PFSK-1 (cell line): Measurements from ENCODE around the gene GSAP.

Source experiments
- FOXP2 ChIP-seq: optimal IDR thresholded peaks from 2 replicates; pipeline ENCODE3; 2011; ENCODE audit warnings: borderline replicate concordance, control low read depth, inconsistent platforms; ENCODE audit not compliant: insufficient read depth; ENCODE audit errors: extremely low read length, extremely low read depth
- POLR2AphosphoS5 ChIP-seq: IDR thresholded peaks from 2 replicates; pipeline ENCODE4 v1.6.1; 2012; ENCODE audit warnings: low read depth, mild to moderate bottlenecking, control low read depth, low read length, moderate library complexity
- REST ChIP-seq, 2 experiments: IDR thresholded peaks; 2 replicates each; pipeline versions ENCODE4 v1.6.1 to v1.8.0; 2011 to 2012; ENCODE audit warnings: low read depth in 2 of 2, low read length in 2 of 2, control low read depth in 1 of 2, inconsistent platforms in 1 of 2, mild to moderate bottlenecking in 1 of 2, moderate library complexity in 1 of 2; ENCODE audit not compliant: insufficient read depth in 1 of 2
- SIN3A ChIP-seq: IDR thresholded peaks from 2 replicates; pipeline ENCODE4 v1.6.1; 2012; ENCODE audit warnings: mild to moderate bottlenecking, low read length, moderate library complexity, borderline replicate concordance; ENCODE audit not compliant: insufficient read depth
- TAF1 ChIP-seq: IDR thresholded peaks from 2 replicates; pipeline ENCODE4 v1.6.1; 2012; ENCODE audit warnings: low read length, control low read depth, borderline replicate concordance; ENCODE audit not compliant: insufficient read depth

The GSAP gene

GRCh38 chr7:77413128-77413527, 3.0 kb downstream of the GSAP start:
- TF ChIP-seq FOXP2: no peak
- no peak for TF ChIP-seq SIN3A
- TF ChIP-seq POLR2AphosphoS5: no peak
- no peak for TF ChIP-seq TAF1
- TF ChIP-seq REST (IDR thresholded peaks at IDR 0.05; ENCODE audit: insufficient read depth in 1 of 2, low read depth in 2 of 2, low read length in 2 of 2): no peak

- TF ChIP-seq SIN3A (no peak), POLR2AphosphoS5 (no peak), REST (IDR thresholded peaks at IDR 0.05; ENCODE audit: insufficient read depth in 1 of 2, low read depth in 2 of 2, low read length in 2 of 2) (no peak), FOXP2 (no peak), TAF1 (no peak)
These were observed 6.2 kb downstream of the GSAP start for GRCh38 chr7:77409739-77410547.

- TF ChIP-seq POLR2AphosphoS5 (no peak), SIN3A (no peak), FOXP2 (no peak), TAF1 (no peak), REST (IDR thresholded peaks at IDR 0.05; ENCODE audit: insufficient read depth in 1 of 2, low read depth in 2 of 2, low read length in 2 of 2) (no peak)
These were observed 7.0 kb downstream of the GSAP start for GRCh38 chr7:77409005-77409738.

- TF ChIP-seq POLR2AphosphoS5: no peak
- TF ChIP-seq FOXP2: no peak
- TF ChIP-seq REST (IDR thresholded peaks at IDR 0.05; ENCODE audit: insufficient read depth in 1 of 2, low read depth in 2 of 2, low read length in 2 of 2): no peak
- TF ChIP-seq TAF1: no peak
- TF ChIP-seq SIN3A: no peak
These were observed 8.2 kb downstream of the GSAP start for GRCh38 chr7:77407906-77408305.
